Endothelial cell of umbilical vein (primary cell): ENCODE results near the gene MFSD8. TPM values are rescaled to one million over a fixed set of nuclear protein-coding genes. Genes with fewer than 3 reads are reported as not detected.

Experiments used
- BruUV-seq: library from RNA; stranded (reverse); fragments of 400-500 nt; replicated peaks from 2 replicates; lab custom pipeline; 2021; lab: Mats Ljungman, UMichigan
- CTCF ChIA-PET: fragments of 300-600, 350-600 bp; sonication (Branson Sonifier 250); formaldehyde crosslinking; loops from one replicate; lab custom pipeline; 2021; ENCODE audit warnings: antibody characterized with exemption, inconsistent platforms; lab: Charles Lee
- POLR2A ChIA-PET: fragments of 300-600, 350-600 bp; sonication (Branson Sonifier 250); formaldehyde crosslinking; loops from one replicate; lab custom pipeline; 2021; ENCODE audit warnings: antibody characterized with exemption, inconsistent platforms; lab: Charles Lee
- DNase-seq: peaks from one replicate; pipeline ENCODE4 v3.0.0-alpha.2; 2011; ENCODE audit warnings: low read depth, low spot score
- FAIRE-seq: peaks from 2 replicates; lab custom pipeline; 2011; peaks lifted over from hg19 to GRCh38; lab: Jason Lieb, UNC
- H2AFZ ChIP-seq: 2 replicates; pipeline ENCODE4 v1.6.0; 2012; ENCODE audit warnings: low read depth, low read length, control low read depth, inconsistent platforms
- H3K27ac ChIP-seq: 2 replicates; pipeline ENCODE4 v1.5.1; 2011; ENCODE audit warnings: low read depth, mild to moderate bottlenecking, control low read depth, low read length, moderate library complexity; ENCODE audit not compliant: insufficient read depth
- H3K27me3 ChIP-seq, 2 experiments: 2 replicates each; pipeline versions ENCODE4 v1.6.0 to v1.6.1; 2011; ENCODE audit warnings: low read length in 2 of 2, mixed read lengths in 1 of 2; ENCODE audit not compliant: control insufficient read depth in 2 of 2, insufficient read depth in 2 of 2
- H3K36me3 ChIP-seq, 2 experiments: 2 replicates in 1 of 2; 3 replicates in 1 of 2; pipeline ENCODE4 v1.5.1; 2011; ENCODE audit warnings: low read length in 2 of 2, mild to moderate bottlenecking in 1 of 2, moderate library complexity in 1 of 2; ENCODE audit not compliant: control insufficient read depth in 2 of 2, insufficient read depth in 2 of 2; ENCODE audit errors: extremely low read depth in 1 of 2
- H3K4me1 ChIP-seq: 3 replicates; pipeline ENCODE4 v1.5.1; 2011; ENCODE audit warnings: mild to moderate bottlenecking, low read length; ENCODE audit not compliant: control insufficient read depth, insufficient read depth; ENCODE audit errors: extremely low read depth
- H3K4me2 ChIP-seq: 2 replicates; pipeline ENCODE4 v1.6.1; 2011; ENCODE audit warnings: low read length, control low read depth, mixed read lengths; ENCODE audit not compliant: insufficient read depth
- H3K4me3 ChIP-seq, 3 experiments: fragments of 200-600 bp in 1 of 3; sonication (generic), shearing (Covaris generic) in 1 of 3; replicated peaks in 1 of 3; 2 replicates each; pipeline ENCODE4 v1.5.1; 2011 to 2016; ENCODE audit warnings: control low read depth in 3 of 3, low read length in 3 of 3, mild to moderate bottlenecking in 2 of 3, inconsistent platforms in 1 of 3, low read depth in 1 of 3, moderate library complexity in 1 of 3; ENCODE audit not compliant: insufficient read depth in 1 of 3
- H3K79me2 ChIP-seq: 2 replicates; pipeline ENCODE4 v1.6.0; 2012; ENCODE audit warnings: low read length, inconsistent platforms; ENCODE audit not compliant: control insufficient read depth, insufficient read depth
- H3K9ac ChIP-seq: replicated peaks from 2 replicates; pipeline ENCODE3; 2011; ENCODE audit warnings: low read length, control low read depth; ENCODE audit not compliant: insufficient read depth; ENCODE audit errors: extremely low read depth
- H3K9me1 ChIP-seq: replicated peaks from 3 replicates; pipeline ENCODE4 v1.6.0; 2011; ENCODE audit warnings: mild to moderate bottlenecking, low read length; ENCODE audit not compliant: control insufficient read depth, insufficient read depth; ENCODE audit errors: extremely low read depth
- H3K9me3 ChIP-seq: replicated peaks from 2 replicates; pipeline ENCODE4 v1.5.1; 2012; ENCODE audit warnings: low read length, inconsistent platforms; ENCODE audit not compliant: control insufficient read depth, insufficient read depth
- H4K20me1 ChIP-seq: replicated peaks from 2 replicates; pipeline ENCODE3; 2011; ENCODE audit warnings: mild to moderate bottlenecking, low read length; ENCODE audit not compliant: control insufficient read depth, insufficient read depth; ENCODE audit errors: extremely low read depth
- CTCF ChIP-seq, 2 donors: IDR thresholded peaks; 1 replicate in 1 of 2; 2 replicates in 1 of 2; pipeline ENCODE4 v1.5.1; 2011; ENCODE audit warnings: low read length in 2 of 2, mild to moderate bottlenecking in 2 of 2, moderate library complexity in 2 of 2, control low read depth in 1 of 2, inconsistent platforms in 1 of 2, low read depth in 1 of 2; ENCODE audit not compliant: insufficient read depth in 1 of 2; ENCODE audit errors: extremely low read depth in 1 of 2
- EZH2 ChIP-seq: IDR thresholded peaks from 2 replicates; pipeline ENCODE4 v1.6.1; 2012; ENCODE audit warnings: borderline replicate concordance, low read depth, mild to moderate bottlenecking, moderate library complexity, low read length, inconsistent platforms; ENCODE audit not compliant: severe bottlenecking
- FOS ChIP-seq: IDR thresholded peaks from 2 replicates; pipeline ENCODE4 v1.6.1; 2011; ENCODE audit warnings: mild to moderate bottlenecking, low read length, moderate library complexity, borderline replicate concordance; ENCODE audit not compliant: insufficient read depth
- JUN ChIP-seq: IDR thresholded peaks from 2 replicates; pipeline ENCODE4 v1.6.1; 2011; ENCODE audit warnings: borderline replicate concordance, low read depth; ENCODE audit not compliant: insufficient read length, insufficient read depth
- MAX ChIP-seq: IDR thresholded peaks from 2 replicates; pipeline ENCODE4 v1.6.1; 2011; ENCODE audit not compliant: insufficient read depth, insufficient read length
- MYC ChIP-seq: IDR thresholded peaks from one replicate; pipeline ENCODE4 v1.6.1; 2011; ENCODE audit warnings: mild to moderate bottlenecking, low read depth, low read length
- POLR2A ChIP-seq: IDR thresholded peaks from 2 replicates; pipeline ENCODE4 v1.6.1; 2012; ENCODE audit warnings: low read depth, mild to moderate bottlenecking, control low read depth, low read length
- POLR2AphosphoS5 ChIP-seq: IDR thresholded peaks from 2 replicates; pipeline ENCODE4 v1.6.1; 2012; ENCODE audit warnings: low read depth, mild to moderate bottlenecking, control low read depth, low read length, moderate library complexity; ENCODE audit not compliant: insufficient read depth
- dilution Hi-C: fragments of 300-500 bp; cut with MboI; formaldehyde crosslinking; loops from one replicate; pipeline ENCODE4 v1.15.0; 2019; ENCODE audit warnings: low sequenced_read_pairs; ENCODE audit not compliant: extremely low pct_ligation_motif_present
- intact Hi-C: fragments of 100-400 bp; cut with micrococcal nuclease; formaldehyde crosslinking; loops from one replicate; pipeline ENCODE4 v1.10.0; 2022
- polyA plus RNA-seq, 4 experiments: library from polyadenylated mRNA; depleted of rRNA in 3 of 4; stranded (reverse) in 3 of 4; unstranded in 1 of 4; fragments of >200 nt; gene quantifications; 2 replicates each; pipeline versions ENCODE4 v1.2.1 to v1.2.3, GENCODE V29; 2011 to 2012; ENCODE audit warnings: missing spikeins in 1 of 4
- total RNA-seq: library from RNA; stranded (reverse); gene quantifications from 2 replicates; pipeline ENCODE4 v1.2.3, GENCODE V29; 2021

The MFSD8 gene
- total and polyA plus RNA-seq, 2 donors (not counting 3 experiments of a cell fraction or from before 2014, with no cell fraction given) = 11.5 to 19.4 TPM

- Histone ChIP-seq H3K9me1 (no peaks in the 10 kb centered on the region), H3K9me3 (no peaks in the 10 kb centered on the region), H3K4me2 (no peak overlapping the region), H4K20me1 (no peaks in the 10 kb centered on the region), H3K4me1 (no peaks in the 10 kb centered on the region), H2AFZ (no peak overlapping the region), H3K36me3 (no peaks in the 10 kb centered on the region), H3K4me3 (no peak overlapping the region), H3K9ac (no peak overlapping the region), H3K27me3 (no peaks in the 10 kb centered on the region), H3K79me2 (no peaks in the 10 kb centered on the region), H3K27ac (no peak overlapping the region)
- no TSS peak for BruUV-seq
- intact Hi-C loops = no loop called here
- TF ChIP-seq MAX (no peak), POLR2AphosphoS5 (no peak), POLR2A (no peak), MYC (no peak), JUN (no peak), FOS (no peak), CTCF (IDR thresholded peaks at IDR 0.05; ENCODE audit: extremely low read depth in 1 of 2, insufficient read depth in 1 of 2, low read depth in 1 of 2, low read length in 2 of 2) (no peak), EZH2 (no peak)
- ChIA-PET POLR2A (interaction anchor here (0.7 kb wide), 1 partner anchor 48 kb away, joined by 3 read pairs; no protein-coding TSS in a partner anchor), CTCF (interaction anchor here (1.5 kb wide), 1 partner anchor 13 kb away, joined by 4 read pairs; no protein-coding TSS in a partner anchor)
- dilution Hi-C loops = no loop called here
- FAIRE-seq (no peak), DNase-seq (no peak)
Observed at GRCh38 chr4:127922226-127922625, 42.7 kb downstream of the MFSD8 start.
